ENCODE data around the gene GRB10.

DNA sequence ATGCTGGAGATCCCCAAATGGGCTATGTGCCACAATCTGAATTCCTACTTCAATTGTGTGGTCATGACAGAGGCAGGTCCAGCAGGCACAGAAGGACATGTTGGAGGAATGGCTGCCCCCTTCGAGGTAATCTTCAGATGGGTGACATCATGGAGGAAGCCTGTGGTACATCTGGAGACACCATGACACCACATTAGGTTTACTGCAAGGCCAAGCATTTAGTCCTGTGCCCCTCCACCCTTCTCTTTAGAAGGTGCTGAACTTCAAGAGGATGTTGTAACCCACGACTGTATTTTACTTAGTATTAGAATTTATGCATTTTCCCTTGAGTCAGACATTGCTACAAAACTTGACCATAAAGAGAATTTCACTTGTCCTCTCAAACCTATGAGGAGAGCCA is 142.4 kb downstream of the GRB10 start:
- TF ChIP-seq POLR2A (IDR thresholded peaks at IDR 0.05), result no peak
- TF ChIP-seq, protein P1, sequence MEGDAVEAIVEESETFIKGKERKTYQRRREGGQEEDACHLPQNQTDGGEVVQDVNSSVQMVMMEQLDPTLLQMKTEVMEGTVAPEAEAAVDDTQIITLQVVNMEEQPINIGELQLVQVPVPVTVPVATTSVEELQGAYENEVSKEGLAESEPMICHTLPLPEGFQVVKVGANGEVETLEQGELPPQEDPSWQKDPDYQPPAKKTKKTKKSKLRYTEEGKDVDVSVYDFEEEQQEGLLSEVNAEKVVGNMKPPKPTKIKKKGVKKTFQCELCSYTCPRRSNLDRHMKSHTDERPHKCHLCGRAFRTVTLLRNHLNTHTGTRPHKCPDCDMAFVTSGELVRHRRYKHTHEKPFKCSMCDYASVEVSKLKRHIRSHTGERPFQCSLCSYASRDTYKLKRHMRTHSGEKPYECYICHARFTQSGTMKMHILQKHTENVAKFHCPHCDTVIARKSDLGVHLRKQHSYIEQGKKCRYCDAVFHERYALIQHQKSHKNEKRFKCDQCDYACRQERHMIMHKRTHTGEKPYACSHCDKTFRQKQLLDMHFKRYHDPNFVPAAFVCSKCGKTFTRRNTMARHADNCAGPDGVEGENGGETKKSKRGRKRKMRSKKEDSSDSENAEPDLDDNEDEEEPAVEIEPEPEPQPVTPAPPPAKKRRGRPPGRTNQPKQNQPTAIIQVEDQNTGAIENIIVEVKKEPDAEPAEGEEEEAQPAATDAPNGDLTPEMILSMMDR (IDR thresholded peaks at IDR 0.05), result no peak
- TF ChIP-seq POLR2AphosphoS5 (IDR thresholded peaks at IDR 0.05), result no peak
